C1 segment of cervical spinal cord (tissue), 14 donors: ENCODE results near the gene ARHGEF40.

Source experiments
- DNase-seq, 14 donors: peaks; one replicate each; lab custom pipeline; 2025; lab: John Stamatoyannopoulos, UW

Gene ARHGEF40

GRCh38 chr14:21081521-21082142 lies 11.5 kb downstream of the ARHGEF40 start:
- DNase-seq: no peak

GRCh38 chr14:21083565-21084325 lies 13.6 kb downstream of the ARHGEF40 start:
- no peak for DNase-seq

- no peak for DNase-seq
These were observed 14.3 kb downstream of the ARHGEF40 start for GRCh38 chr14:21084396-21084795.

GRCh38 chr14:21084998-21085853 lies 15.1 kb downstream of the ARHGEF40 start:
- no peak for DNase-seq

GRCh38 chr14:21086908-21087293 lies 16.8 kb downstream of the ARHGEF40 start:
- no peak for DNase-seq

- peak in 6 of 14 donors; percentile 15 to 81 (median 24) for DNase-seq
These were observed 17.4 kb downstream of the ARHGEF40 start for GRCh38 chr14:21087294-21088091.

- DNase-seq: no peak
These were observed 18.6 kb downstream of the ARHGEF40 start for GRCh38 chr14:21088687-21089086.

GRCh38 chr14:21089271-21089670 lies 19.2 kb downstream of the ARHGEF40 start:
- no peak for DNase-seq

- DNase-seq: no peak
These were observed 19.7 kb downstream of the ARHGEF40 start for GRCh38 chr14:21089877-21090193.

- no peak for DNase-seq
These were observed 20.3 kb downstream of the ARHGEF40 start for GRCh38 chr14:21090194-21090939.

GRCh38 chr14:21090940-21091663 lies 21.0 kb downstream of the ARHGEF40 start:
- no peak for DNase-seq

- DNase-seq: no peak
These were observed 21.7 kb downstream of the ARHGEF40 start for GRCh38 chr14:21091821-21092272.

- peak in 13 of 14 donors; percentile 22 to 84 (median 59) for DNase-seq
These were observed 22.3 kb downstream of the ARHGEF40 start for GRCh38 chr14:21092273-21093011.

GRCh38 chr14:21093018-21093417 lies 22.9 kb downstream of the ARHGEF40 start:
- no peak for DNase-seq

- DNase-seq: peak in 7 of 14 donors; percentile 19 to 53 (median 35)
These were observed 23.9 kb downstream of the ARHGEF40 start for GRCh38 chr14:21093769-21094681.

- DNase-seq: peak in 1 of 14 donors; percentile 89
These were observed 25.5 kb downstream of the ARHGEF40 start for GRCh38 chr14:21095430-21096205.

- no peak for DNase-seq
These were observed 26.3 kb downstream of the ARHGEF40 start for GRCh38 chr14:21096438-21096837.
